Measurements from ENCODE around the gene ADAMTS8. TPM values are rescaled to one million over a fixed set of nuclear protein-coding genes. Genes with fewer than 3 reads are reported as not detected.
A peak's percentile ranks its signal among the peaks of the same experiment; 100 is the strongest.

ADAMTS8 gene
- total RNA-seq, 5 donors from 2014 or later (not counting 1 experiment from before 2014, with no cell fraction given) = 0.06 to 0.12 (median 0.07) TPM; not detected in 2

DNA sequence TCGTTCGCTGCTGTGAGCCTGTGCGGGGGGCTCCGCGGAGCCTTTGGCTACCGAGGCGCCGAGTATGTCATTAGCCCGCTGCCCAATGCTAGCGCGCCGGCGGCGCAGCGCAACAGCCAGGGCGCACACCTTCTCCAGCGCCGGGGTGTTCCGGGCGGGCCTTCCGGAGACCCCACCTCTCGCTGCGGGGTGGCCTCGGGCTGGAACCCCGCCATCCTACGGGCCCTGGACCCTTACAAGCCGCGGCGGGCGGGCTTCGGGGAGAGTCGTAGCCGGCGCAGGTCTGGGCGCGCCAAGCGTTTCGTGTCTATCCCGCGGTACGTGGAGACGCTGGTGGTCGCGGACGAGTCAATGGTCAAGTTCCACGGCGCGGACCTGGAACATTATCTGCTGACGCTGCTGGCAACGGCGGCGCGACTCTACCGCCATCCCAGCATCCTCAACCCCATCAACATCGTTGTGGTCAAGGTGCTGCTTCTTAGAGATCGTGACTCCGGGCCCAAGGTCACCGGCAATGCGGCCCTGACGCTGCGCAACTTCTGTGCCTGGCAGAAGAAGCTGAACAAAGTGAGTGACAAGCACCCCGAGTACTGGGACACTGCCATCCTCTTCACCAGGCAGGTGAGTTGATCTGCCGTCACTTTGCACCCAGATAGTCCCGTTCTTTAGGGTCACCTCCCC is 21.0 kb upstream of the ADAMTS8 start:
- no peak overlapping the region for H3K27ac ChIP-seq (ENCODE audit: low read length)
- no peaks in the 10 kb centered on the region for H3K36me3 ChIP-seq (ENCODE audit: control insufficient read depth in 2 of 2, extremely low read depth in 1 of 2, insufficient read depth in 1 of 2, low read length in 1 of 2)
- peaks cover 34 to 57% of the 10 kb centered on the region in 2 donors for H3K27me3 Mint-ChIP-seq
- ChIA-PET CTCF (no interaction called here), POLR2A (no interaction called here)
- H3K9me3 ChIP-seq = no peaks in the 10 kb centered on the region
- 10% methylated on average over 64 of the region's 64 CpGs for WGBS (ENCODE audit: insufficient coverage)
- H3K9me3 Mint-ChIP-seq = no peaks in the 10 kb centered on the region
- H3K4me3 ChIP-seq (ENCODE audit: control insufficient read depth in 1 of 2, extremely low read depth in 1 of 2, low read length in 1 of 2) = no peak overlapping the region
- DNase-seq (no peak), ATAC-seq (replicated peaks in 1 of 4) (no peak)
- H3K4me1 Mint-ChIP-seq = peaks cover 9 to 15% (median 13%) of the 10 kb centered on the region in 3 donors
- peaks cover 9 to 39% of the 10 kb centered on the region in 2 experiments for H3K27me3 ChIP-seq (replicated peaks in 1 of 2; ENCODE audit: control insufficient read depth in 2 of 2, extremely low read depth in 1 of 2, insufficient read depth in 2 of 2, low read length in 1 of 2)
- no peaks in the 10 kb centered on the region for H3K36me3 Mint-ChIP-seq
- peaks cover 0 to 20% of the 10 kb centered on the region in 2 experiments for H3K4me1 ChIP-seq (ENCODE audit: control insufficient read depth in 1 of 2, extremely low read depth in 1 of 2, insufficient read depth in 2 of 2, low read length in 2 of 2)
- peak overlapping the region in 2 of 3 donors; percentile 17 to 51 for H3K4me3 Mint-ChIP-seq
- H3K27ac Mint-ChIP-seq = no peak overlapping the region

GRCh38 chr11:130448416-130449309 is 20.3 kb upstream of the ADAMTS8 start, which contains the start of gene ADAMTS15:
Gene ADAMTS15 (plus strand): TSS chr11:130448645. CDS start chr11:130448974, 329 bp downstream.
- H3K27me3 ChIP-seq (replicated peaks in 1 of 2; ENCODE audit: control insufficient read depth in 2 of 2, extremely low read depth in 1 of 2, insufficient read depth in 2 of 2, low read length in 1 of 2) = peaks cover 9 to 39% of the 10 kb centered on the region in 2 experiments
- peak within 1 kb of the TSS; percentile 10 to 29 for H3K4me3 ChIP-seq (ENCODE audit: control insufficient read depth in 1 of 2, extremely low read depth in 1 of 2, low read length in 1 of 2)
- peaks cover 9 to 15% (median 13%) of the 10 kb centered on the region in 3 donors for H3K4me1 Mint-ChIP-seq
- H3K36me3 ChIP-seq (ENCODE audit: control insufficient read depth in 2 of 2, extremely low read depth in 1 of 2, insufficient read depth in 1 of 2, low read length in 1 of 2) = no peaks in the 10 kb centered on the region
- no peaks in the 10 kb centered on the region for H3K36me3 Mint-ChIP-seq
- peaks cover 34 to 52% of the 10 kb centered on the region in 2 donors for H3K27me3 Mint-ChIP-seq
- H3K27ac Mint-ChIP-seq = no peak within 1 kb of the TSS
- DNase-seq (peak in 1 of 35 experiments; percentile 9), ATAC-seq (replicated peaks in 1 of 4) (peak in 1 of 4 experiments; percentile 53)
- no peak within 1 kb of the TSS for H3K27ac ChIP-seq (ENCODE audit: low read length)
- ChIA-PET POLR2A (no interaction called here), CTCF (no interaction called here)
- H3K4me1 ChIP-seq (ENCODE audit: control insufficient read depth in 1 of 2, extremely low read depth in 1 of 2, insufficient read depth in 2 of 2, low read length in 2 of 2) = peaks cover 0 to 20% of the 10 kb centered on the region in 2 experiments
- H3K9me3 Mint-ChIP-seq = no peaks in the 10 kb centered on the region
- 2% methylated on average over 71 of the region's 75 CpGs for WGBS (ENCODE audit: insufficient coverage)
- H3K4me3 Mint-ChIP-seq = peak within 1 kb of the TSS in 2 of 3 donors; percentile 61
- no peaks in the 10 kb centered on the region for H3K9me3 ChIP-seq

- no peak for ATAC-seq (replicated peaks in 1 of 4)
- CTCF ChIA-PET = no interaction called here
- no peak overlapping the region for H3K27ac ChIP-seq (ENCODE audit: low read length)
- H3K4me1 Mint-ChIP-seq = peaks cover 9 to 15% (median 13%) of the 10 kb centered on the region in 3 donors
- no peak for DNase-seq
- peak overlapping the region in 2 of 3 donors; percentile 61 for H3K4me3 Mint-ChIP-seq
- no peaks in the 10 kb centered on the region for H3K9me3 ChIP-seq
- H3K27me3 Mint-ChIP-seq = peaks cover 34 to 52% of the 10 kb centered on the region in 2 donors
- H3K36me3 Mint-ChIP-seq = no peaks in the 10 kb centered on the region
- no peak overlapping the region for H3K4me3 ChIP-seq (ENCODE audit: control insufficient read depth in 1 of 2, extremely low read depth in 1 of 2, low read length in 1 of 2)
- H3K27ac Mint-ChIP-seq = no peak overlapping the region
- POLR2A ChIA-PET = no interaction called here
- 13% methylated on average over 11 of the region's 11 CpGs for WGBS (ENCODE audit: insufficient coverage)
- peaks cover 0 to 20% of the 10 kb centered on the region in 2 experiments for H3K4me1 ChIP-seq (ENCODE audit: control insufficient read depth in 1 of 2, extremely low read depth in 1 of 2, insufficient read depth in 2 of 2, low read length in 2 of 2)
- H3K36me3 ChIP-seq (ENCODE audit: control insufficient read depth in 2 of 2, extremely low read depth in 1 of 2, insufficient read depth in 1 of 2, low read length in 1 of 2) = no peaks in the 10 kb centered on the region
- no peaks in the 10 kb centered on the region for H3K9me3 Mint-ChIP-seq
- H3K27me3 ChIP-seq (replicated peaks in 1 of 2; ENCODE audit: control insufficient read depth in 2 of 2, extremely low read depth in 1 of 2, insufficient read depth in 2 of 2, low read length in 1 of 2) = peaks cover 9 to 39% of the 10 kb centered on the region in 2 experiments
Measured at GRCh38 chr11:130448039-130448415, 19.6 kb upstream of the ADAMTS8 start.

- Histone ChIP-seq H3K4me1 (ENCODE audit: control insufficient read depth in 1 of 2, extremely low read depth in 1 of 2, insufficient read depth in 2 of 2, low read length in 2 of 2) (peaks cover 0 to 20% of the 10 kb centered on the region in 2 experiments), H3K27ac (ENCODE audit: low read length) (no peak overlapping the region), H3K4me3 (ENCODE audit: control insufficient read depth in 1 of 2, extremely low read depth in 1 of 2, low read length in 1 of 2) (no peak overlapping the region), H3K27me3 (replicated peaks in 1 of 2; ENCODE audit: control insufficient read depth in 2 of 2, extremely low read depth in 1 of 2, insufficient read depth in 2 of 2, low read length in 1 of 2) (peaks cover 9 to 30% of the 10 kb centered on the region in 2 experiments), H3K9me3 (no peaks in the 10 kb centered on the region), H3K36me3 (ENCODE audit: control insufficient read depth in 2 of 2, extremely low read depth in 1 of 2, insufficient read depth in 1 of 2, low read length in 1 of 2) (no peaks in the 10 kb centered on the region)
- DNase-seq (no peak), ATAC-seq (replicated peaks in 1 of 4) (no peak)
- Mint-ChIP-seq H3K27ac (no peak overlapping the region), H3K36me3 (no peaks in the 10 kb centered on the region), H3K27me3 (peaks cover 30 to 37% of the 10 kb centered on the region in 2 donors), H3K4me1 (peaks cover 9 to 15% (median 13%) of the 10 kb centered on the region in 3 donors), H3K9me3 (no peaks in the 10 kb centered on the region), H3K4me3 (no peak overlapping the region)
- CTCF ChIA-PET = no interaction called here
- POLR2A ChIA-PET = no interaction called here
- whole genome bisulfite sequencing (ENCODE audit: insufficient coverage) = 80% methylated on average over 1 of the region's 3 CpGs
Measured at GRCh38 chr11:130445788-130446187, 17.4 kb upstream of the ADAMTS8 start.

GRCh38 chr11:130442737-130443136 is 14.3 kb upstream of the ADAMTS8 start:
- Mint-ChIP-seq H3K27ac (no peak overlapping the region), H3K4me3 (no peak overlapping the region), H3K36me3 (no peaks in the 10 kb centered on the region), H3K27me3 (peaks cover 15 to 24% of the 10 kb centered on the region in 2 donors), H3K9me3 (no peaks in the 10 kb centered on the region), H3K4me1 (peaks cover 14 to 19% (median 15%) of the 10 kb centered on the region in 3 donors)
- no peak for DNase-seq
- H3K4me1 ChIP-seq (ENCODE audit: control insufficient read depth in 1 of 2, extremely low read depth in 1 of 2, insufficient read depth in 2 of 2, low read length in 2 of 2) = peaks cover 0 to 15% of the 10 kb centered on the region in 2 experiments
- ChIA-PET POLR2A (no interaction called here), CTCF (no interaction called here)
- H3K4me3 ChIP-seq (ENCODE audit: control insufficient read depth in 1 of 2, extremely low read depth in 1 of 2, low read length in 1 of 2) = no peak overlapping the region
- peaks cover 4% of the 10 kb centered on the region in 2 experiments for H3K27me3 ChIP-seq (replicated peaks in 1 of 2; ENCODE audit: control insufficient read depth in 2 of 2, extremely low read depth in 1 of 2, insufficient read depth in 2 of 2, low read length in 1 of 2)
- 60% methylated on average over 1 of the region's 4 CpGs for WGBS (ENCODE audit: insufficient coverage)
- no peaks in the 10 kb centered on the region for H3K9me3 ChIP-seq
- no peak for ATAC-seq (replicated peaks in 1 of 4)
- no peaks in the 10 kb centered on the region for H3K36me3 ChIP-seq (ENCODE audit: control insufficient read depth in 2 of 2, extremely low read depth in 1 of 2, insufficient read depth in 1 of 2, low read length in 1 of 2)
- no peak overlapping the region for H3K27ac ChIP-seq (ENCODE audit: low read length)

DNA sequence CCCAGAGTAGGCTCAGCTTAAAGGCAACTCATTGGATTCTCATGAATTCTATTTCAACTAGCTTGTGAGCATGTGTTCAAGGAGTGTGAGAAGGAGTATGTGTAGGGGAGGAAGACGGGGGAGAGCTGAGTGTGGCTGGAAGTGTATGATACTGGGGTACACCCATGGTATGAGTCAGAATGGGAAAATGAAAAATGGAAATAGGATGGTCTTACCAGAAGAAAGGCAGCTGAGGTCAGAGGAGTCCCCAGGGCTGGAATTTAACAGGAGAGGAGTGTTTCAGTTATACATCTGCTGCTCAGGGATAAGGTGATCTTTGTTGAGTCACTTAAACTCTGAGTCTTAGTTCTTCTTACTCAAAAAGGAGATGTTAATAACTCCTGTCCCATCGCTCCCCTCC is 13.3 kb upstream of the ADAMTS8 start:
- WGBS (ENCODE audit: insufficient coverage) = 78% methylated on average over 1 of the region's 2 CpGs
- no peaks in the 10 kb centered on the region for H3K9me3 ChIP-seq
- peaks cover 14 to 20% (median 15%) of the 10 kb centered on the region in 3 donors for H3K4me1 Mint-ChIP-seq

More for the DNA sequence above, 13.3 kb upstream of the ADAMTS8 start:
- H3K4me1 ChIP-seq (ENCODE audit: control insufficient read depth in 1 of 2, extremely low read depth in 1 of 2, insufficient read depth in 2 of 2, low read length in 2 of 2) = peaks cover 0 to 15% of the 10 kb centered on the region in 2 experiments
- H3K27ac Mint-ChIP-seq = no peak overlapping the region
- H3K27ac ChIP-seq (ENCODE audit: low read length) = no peak overlapping the region
- H3K36me3 Mint-ChIP-seq = no peaks in the 10 kb centered on the region
- peaks cover 4% of the 10 kb centered on the region in 2 experiments for H3K27me3 ChIP-seq (replicated peaks in 1 of 2; ENCODE audit: control insufficient read depth in 2 of 2, extremely low read depth in 1 of 2, insufficient read depth in 2 of 2, low read length in 1 of 2)
- H3K4me3 Mint-ChIP-seq = no peak overlapping the region
- ATAC-seq (replicated peaks in 1 of 4) = no peak
- no peaks in the 10 kb centered on the region for H3K36me3 ChIP-seq (ENCODE audit: control insufficient read depth in 2 of 2, extremely low read depth in 1 of 2, insufficient read depth in 1 of 2, low read length in 1 of 2)
- ChIA-PET POLR2A (interaction anchor here in 1 of 2 donors (0.5 kb wide), 1 partner anchor 315 kb away, joined by 4 read pairs; no protein-coding TSS in a partner anchor), CTCF (interaction anchor here (0.6 to 2.1 kb wide), 5 partner anchors 10 to 1536 kb away, joined by 3 to 9 read pairs (median 5); no protein-coding TSS in a partner anchor)
- no peak overlapping the region for H3K4me3 ChIP-seq (ENCODE audit: control insufficient read depth in 1 of 2, extremely low read depth in 1 of 2, low read length in 1 of 2)
- DNase-seq = no peak
- peaks cover 8 to 24% of the 10 kb centered on the region in 2 donors for H3K27me3 Mint-ChIP-seq
- H3K9me3 Mint-ChIP-seq = no peaks in the 10 kb centered on the region
